Activated CD8-positive, alpha-beta memory T cell treated with anti-CD3 and anti-CD28 coated beads for 24 hours (primary cell): ENCODE measurements around the gene CDK10.

Experiments used
- DNase-seq: peaks from one replicate; pipeline ENCODE4 v3.0.0-alpha.2; 2020

The CDK10 gene

GRCh38 chr16:89738072-89738377 is 51.5 kb downstream of the CDK10 start:
- no peak for DNase-seq

DNA sequence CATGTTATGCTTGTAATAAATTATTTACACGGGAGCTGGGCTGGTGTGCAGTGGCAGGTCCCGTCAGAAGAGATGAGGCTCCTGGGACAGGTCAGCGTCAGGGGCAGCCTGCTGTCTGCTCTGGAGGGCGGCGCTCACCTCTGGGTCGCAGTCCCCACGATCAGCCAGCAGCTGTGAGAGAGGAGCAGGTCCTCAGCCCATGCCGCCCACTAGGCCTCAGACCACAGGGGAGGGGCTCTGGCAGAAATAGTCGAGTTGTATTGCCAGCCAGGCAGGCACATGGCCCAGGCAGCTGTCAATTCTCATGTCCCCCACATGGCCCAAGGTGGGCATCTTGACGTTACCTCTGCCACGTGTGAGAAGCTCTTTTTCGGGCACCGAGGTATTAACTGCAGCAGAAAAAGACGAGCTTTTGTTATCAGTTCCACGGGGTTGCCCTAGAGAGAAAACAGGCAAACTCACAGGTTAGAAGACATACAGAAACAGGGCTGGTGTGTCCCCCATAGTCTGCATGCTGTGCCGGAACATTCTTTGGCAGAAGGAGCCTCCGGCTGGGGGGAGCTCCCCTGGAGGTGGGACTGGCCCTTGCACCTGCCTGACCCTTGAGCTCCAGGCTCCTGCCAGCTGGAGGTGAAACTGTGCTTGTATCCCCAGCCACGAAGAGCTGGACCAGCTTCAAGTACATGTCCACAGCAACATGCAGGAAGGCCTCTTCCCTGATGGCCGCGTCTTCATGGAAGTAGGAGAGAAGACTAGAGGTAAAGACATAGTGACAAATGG is 52.2 kb downstream of the CDK10 start:
- DNase-seq: peak; percentile 57

- DNase-seq: no peak
These were observed 52.9 kb downstream of the CDK10 start for GRCh38 chr16:89739383-89739782.

DNA sequence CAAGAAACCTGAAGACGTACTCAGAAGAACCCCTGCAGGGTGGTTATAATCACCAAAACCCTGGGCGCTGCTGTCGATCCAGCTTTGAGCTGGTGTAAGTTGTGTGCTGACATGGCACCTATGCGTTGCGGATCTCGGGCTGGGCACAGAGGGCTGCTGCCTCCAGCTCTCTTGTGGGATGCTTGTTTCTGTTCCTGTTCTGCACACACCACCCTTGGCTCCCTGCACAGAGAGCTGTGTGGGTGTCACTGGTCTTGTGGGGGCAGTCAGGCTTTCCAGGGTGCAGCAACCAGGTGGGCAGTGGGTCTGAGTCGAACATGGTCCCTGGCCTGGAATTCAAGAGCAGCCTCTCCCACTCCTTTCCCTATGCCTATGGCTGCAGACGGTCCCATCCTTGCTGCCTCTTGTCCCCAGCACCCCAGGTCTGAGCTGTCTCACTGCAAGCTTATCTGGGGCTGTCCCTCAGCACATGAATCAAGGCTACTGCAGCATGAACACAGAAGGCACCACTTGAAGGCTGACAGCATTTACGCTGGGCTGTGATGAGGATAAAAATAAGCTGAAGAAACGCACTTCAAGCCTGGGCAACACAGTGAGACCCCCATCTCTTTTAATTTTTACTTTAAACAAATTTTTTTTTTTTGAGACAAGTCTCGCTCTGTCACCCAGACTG is 55.0 kb downstream of the CDK10 start:
- DNase-seq: no peak

GRCh38 chr16:89742948-89743347 is 56.5 kb downstream of the CDK10 start:
- DNase-seq: peak; percentile 56

DNA sequence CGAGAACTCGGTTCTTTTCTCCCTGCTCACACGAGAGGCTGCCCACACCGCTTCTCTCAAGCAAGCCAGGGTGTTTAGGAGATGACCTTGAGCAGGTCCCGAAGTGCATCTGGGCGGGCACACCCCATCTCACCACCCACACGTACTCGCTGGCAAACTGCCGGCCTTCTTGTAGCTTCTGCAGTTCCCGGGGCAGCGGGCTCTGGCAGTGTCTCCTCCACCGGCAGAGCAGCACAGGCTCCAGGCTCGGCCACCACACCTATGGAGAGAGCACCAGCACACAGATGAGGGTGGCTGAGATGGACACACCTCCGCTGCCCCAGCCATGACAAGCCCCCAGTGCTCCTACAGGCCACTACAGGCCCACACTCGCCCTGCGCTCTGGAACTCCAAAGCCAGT is 58.3 kb downstream of the CDK10 start:
- DNase-seq: no peak
